H9 (cell line): ENCODE measurements around the gene TUB. TPM values are rescaled to one million over a fixed set of nuclear protein-coding genes. Genes with fewer than 3 reads are reported as not detected.

ENCODE experiments used
- DNase-seq: peaks from one replicate; pipeline ENCODE4 v3.0.0-alpha.2; 2017
- H2AFZ ChIP-seq: one replicate; pipeline ENCODE4 v1.6.1; 2013; ENCODE audit warnings: mild to moderate bottlenecking, low read length, control low read depth, moderate library complexity
- H2AK5ac ChIP-seq: 2 replicates; pipeline ENCODE4 v1.6.1; 2013; ENCODE audit warnings: low read length, control low read depth, mixed read lengths; ENCODE audit not compliant: insufficient read length
- H2BK120ac ChIP-seq: one replicate; pipeline ENCODE4 v1.6.1; 2013; ENCODE audit warnings: low read depth, mild to moderate bottlenecking, low read length, control low read depth, inconsistent platforms; ENCODE audit not compliant: poor library complexity, severe bottlenecking
- H2BK12ac ChIP-seq: 2 replicates; pipeline ENCODE4 v1.6.1; 2013; ENCODE audit warnings: low read length, control low read depth, mixed read lengths, low read depth; ENCODE audit not compliant: insufficient read length
- H2BK15ac ChIP-seq: 2 replicates; pipeline ENCODE4 v1.6.1; 2013; ENCODE audit warnings: low read depth, low read length, control low read depth
- H2BK20ac ChIP-seq: one replicate; pipeline ENCODE4 v1.6.1; 2013; ENCODE audit warnings: low read depth, mild to moderate bottlenecking, low read length, control low read depth, inconsistent platforms; ENCODE audit not compliant: poor library complexity, severe bottlenecking
- H2BK5ac ChIP-seq: 2 replicates; pipeline ENCODE4 v1.6.1; 2013; ENCODE audit warnings: low read length, control low read depth, mixed read lengths; ENCODE audit not compliant: insufficient read length
- H3K14ac ChIP-seq: 2 replicates; pipeline ENCODE4 v1.6.1; 2013; ENCODE audit warnings: low read length, control low read depth; ENCODE audit not compliant: insufficient read depth
- H3K18ac ChIP-seq: 2 replicates; pipeline ENCODE4 v1.6.1; 2013; ENCODE audit warnings: low read depth, mild to moderate bottlenecking, mixed read lengths, low read length, control low read depth; ENCODE audit not compliant: insufficient read length
- H3K23ac ChIP-seq: 2 replicates; pipeline ENCODE4 v1.6.1; 2013; ENCODE audit warnings: low read length, control low read depth, mixed read lengths, low read depth; ENCODE audit not compliant: insufficient read length
- H3K23me2 ChIP-seq: 2 replicates; pipeline ENCODE4 v1.6.1; 2013; ENCODE audit warnings: low read depth, mild to moderate bottlenecking, mixed read lengths, low read length, control low read depth; ENCODE audit not compliant: insufficient read length, poor library complexity, severe bottlenecking
- H3K27ac ChIP-seq: 2 replicates; pipeline ENCODE4 v1.5.1; 2013; ENCODE audit warnings: low read length, control low read depth, mixed read lengths, low read depth; ENCODE audit not compliant: insufficient read length
- H3K27me3 ChIP-seq: 2 replicates; pipeline ENCODE4 v1.6.1; 2013; ENCODE audit warnings: low read length, control low read depth, inconsistent platforms; ENCODE audit not compliant: insufficient read depth
- H3K4ac ChIP-seq: 2 replicates; pipeline ENCODE4 v1.6.1; 2013; ENCODE audit warnings: low read depth, mild to moderate bottlenecking, control low read depth, inconsistent platforms, low read length, moderate library complexity
- H3K4me1 ChIP-seq: 2 replicates; pipeline ENCODE4 v1.6.1; 2013; ENCODE audit warnings: low read length, control low read depth, inconsistent platforms; ENCODE audit not compliant: insufficient read depth
- H3K4me2 ChIP-seq: 2 replicates; pipeline ENCODE4 v1.6.1; 2013; ENCODE audit warnings: low read length, control low read depth, mixed read lengths; ENCODE audit not compliant: insufficient read length, insufficient read depth
- H3K56ac ChIP-seq: 2 replicates; pipeline ENCODE4 v1.6.1; 2013; ENCODE audit warnings: low read depth, mild to moderate bottlenecking, mixed read lengths, low read length, control low read depth; ENCODE audit not compliant: insufficient read length
- H3K79me1 ChIP-seq: 2 replicates; pipeline ENCODE4 v1.6.1; 2013; ENCODE audit warnings: low read depth, mild to moderate bottlenecking, moderate library complexity, low read length, control low read depth, inconsistent platforms; ENCODE audit not compliant: insufficient read depth, poor library complexity, severe bottlenecking
- H3K79me2 ChIP-seq: 2 replicates; pipeline ENCODE4 v1.6.1; 2013; ENCODE audit warnings: low read length, control low read depth, inconsistent platforms; ENCODE audit not compliant: insufficient read depth
- H3K9ac ChIP-seq: 2 replicates; pipeline ENCODE4 v1.6.1; 2013; ENCODE audit warnings: low read length, control low read depth, mixed read lengths; ENCODE audit not compliant: insufficient read length; ENCODE audit errors: extremely low read depth
- H3K9me3 ChIP-seq: one replicate; pipeline ENCODE4 v1.6.1; 2013; ENCODE audit warnings: low read depth, low read length, inconsistent platforms; ENCODE audit not compliant: control insufficient read depth
- H3T11ph ChIP-seq: one replicate; pipeline ENCODE4 v1.6.1; 2013; ENCODE audit warnings: mild to moderate bottlenecking, low read length, control low read depth, inconsistent platforms
- H4K20me1 ChIP-seq: one replicate; pipeline ENCODE4 v1.6.1; 2013; ENCODE audit not compliant: control insufficient read depth, insufficient read length, insufficient read depth
- H4K5ac ChIP-seq: 2 replicates; pipeline ENCODE4 v1.6.1; 2013; ENCODE audit warnings: low read depth, mild to moderate bottlenecking, mixed read lengths, low read length, control low read depth; ENCODE audit not compliant: insufficient read length
- H4K8ac ChIP-seq: replicated peaks from 2 replicates; pipeline ENCODE4 v1.6.1; 2013; ENCODE audit warnings: low read length, control low read depth, mixed read lengths, low read depth; ENCODE audit not compliant: insufficient read length
- H4K91ac ChIP-seq: 2 replicates; pipeline ENCODE4 v1.6.1; 2013; ENCODE audit warnings: low read depth, mild to moderate bottlenecking, moderate library complexity, mixed read lengths, low read length, control low read depth; ENCODE audit not compliant: insufficient read length
- H3K27ac Mint-ChIP-seq, 3 experiments: 2 replicates in 2 of 3; 3 replicates in 1 of 3; pipeline ENCODE4 v1.8.0; 2020 to 2021; ENCODE audit warnings: mixed read lengths in 3 of 3, mild to moderate bottlenecking in 1 of 3, moderate library complexity in 1 of 3
- H3K27me3 Mint-ChIP-seq: 2 replicates; pipeline ENCODE4 v1.8.0; 2021; ENCODE audit warnings: low read depth, mild to moderate bottlenecking, moderate library complexity, mixed read lengths
- H3K36me3 Mint-ChIP-seq, 3 experiments: 2 replicates in 2 of 3; 3 replicates in 1 of 3; pipeline ENCODE4 v1.8.0; 2020 to 2021; ENCODE audit warnings: low read depth in 3 of 3, mixed read lengths in 3 of 3; ENCODE audit not compliant: insufficient read depth in 1 of 3
- H3K4me1 Mint-ChIP-seq, 2 experiments: 2 replicates each; pipeline ENCODE4 v1.8.0; 2020; ENCODE audit warnings: mixed read lengths in 2 of 2
- H3K4me3 Mint-ChIP-seq, 2 experiments: 2 replicates in 1 of 2; 3 replicates in 1 of 2; pipeline ENCODE4 v1.8.0; 2020 to 2021; ENCODE audit warnings: mild to moderate bottlenecking in 2 of 2, mixed read lengths in 2 of 2, moderate library complexity in 1 of 2
- H3K9me3 Mint-ChIP-seq, 2 experiments: 2 replicates in 1 of 2; 3 replicates in 1 of 2; pipeline ENCODE4 v1.8.0; 2020; ENCODE audit warnings: mild to moderate bottlenecking in 2 of 2, mixed read lengths in 2 of 2, moderate library complexity in 1 of 2
- CTCF ChIP-seq: fragments of 200-600 bp; sonication (generic); conservative IDR thresholded peaks from 3 replicates; pipeline ENCODE4 v1.8.0; 2021; ENCODE audit warnings: antibody characterized with exemption, mild to moderate bottlenecking
- WGBS: extraction: QIAGEN DNeasy Blood & Tissue Kit; methylation state at CpG from one replicate; pipeline ENCODE4 v1.1.7; 2013; ENCODE audit warnings: missing lambda C conversion rate, low lambda C conversion rate, mixed read lengths; ENCODE audit not compliant: insufficient read length; ENCODE audit errors: extremely low coverage; 5-methylcytosine and 5-hydroxymethylcytosine counted together
- total RNA-seq: library from RNA; stranded (reverse); gene quantifications from 2 replicates; pipeline ENCODE4 v1.2.1, GENCODE V29; 2021

The TUB gene
- total RNA-seq, 1 experiment from 2014 or later = 14.8 TPM

DNA sequence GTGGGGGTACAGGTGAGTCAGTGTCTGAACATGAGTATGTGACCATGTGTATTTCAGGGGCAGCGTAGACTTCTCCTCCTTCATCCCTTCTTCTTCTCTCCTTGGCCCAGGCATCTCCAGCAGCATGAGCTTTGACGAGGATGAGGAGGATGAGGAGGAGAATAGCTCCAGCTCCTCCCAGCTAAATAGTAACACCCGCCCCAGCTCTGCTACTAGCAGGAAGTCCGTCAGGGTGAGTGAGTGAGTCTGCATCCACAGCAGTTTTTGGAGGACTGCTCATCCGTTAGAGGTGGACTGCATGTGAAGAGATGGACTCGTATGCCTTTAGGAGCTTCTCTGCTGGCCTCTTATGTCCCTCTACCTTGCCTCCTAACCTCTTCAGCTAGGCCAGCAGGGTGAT is 15.6 kb downstream of the TUB start:
- H3K23ac ChIP-seq = no peak overlapping the region
- peaks cover 2% of the 10 kb centered on the region for H3K27me3 Mint-ChIP-seq

More for the DNA sequence above, 15.6 kb downstream of the TUB start:
- H3K4ac ChIP-seq = no peak overlapping the region
- no peak overlapping the region for H2AK5ac ChIP-seq
- H2BK15ac ChIP-seq = no peak overlapping the region
- H4K5ac ChIP-seq = no peak overlapping the region
- no peaks in the 10 kb centered on the region for H3K79me1 ChIP-seq
- H3K9ac ChIP-seq = no peak overlapping the region
- H2BK20ac ChIP-seq = no peak overlapping the region
- H4K8ac ChIP-seq = no peak overlapping the region
- Mint-ChIP-seq H3K9me3 (peaks cover 0 to 2% of the 10 kb centered on the region in 2 experiments; a peak in 1 of 5 replicates), H3K4me3 (no peak overlapping the region), H3K27ac (no peak overlapping the region), H3K4me1 (peaks cover 0 to 3% of the 10 kb centered on the region in 2 experiments; a peak in 2 of 4 replicates), H3K36me3 (peaks cover 18 to 46% (median 37%) of the 10 kb centered on the region in 3 experiments; a peak in 6 of 7 replicates)
- no peaks in the 10 kb centered on the region for H3K27me3 ChIP-seq
- no peaks in the 10 kb centered on the region for H3K4me1 ChIP-seq
- H3K23me2 ChIP-seq = no peaks in the 10 kb centered on the region
- H2BK5ac ChIP-seq = no peak overlapping the region
- no peak overlapping the region for H3K56ac ChIP-seq
- H3K18ac ChIP-seq = no peak overlapping the region
- H2BK120ac ChIP-seq = no peak overlapping the region
- no peak overlapping the region for H3K4me2 ChIP-seq
- DNase-seq = peak; percentile 12
- no peak overlapping the region for H2AFZ ChIP-seq
- no peak for TF ChIP-seq CTCF
- no peaks in the 10 kb centered on the region for H4K20me1 ChIP-seq
- H2BK12ac ChIP-seq = no peak overlapping the region
- H4K91ac ChIP-seq = no peak overlapping the region
- no peaks in the 10 kb centered on the region for H3K9me3 ChIP-seq
- H3T11ph ChIP-seq = no peak overlapping the region
- H3K27ac ChIP-seq = no peak overlapping the region
- no peaks in the 10 kb centered on the region for H3K79me2 ChIP-seq
- H3K14ac ChIP-seq = no peak overlapping the region
- no CpG with 5 or more reads among the region's 6 CpGs for WGBS
